Gastroesophageal sphincter (tissue), 3 donors: ENCODE results near the gene THSD4.

Experiments
- EP300 ChIP-seq: sonication (generic); formaldehyde crosslinking; IDR thresholded peaks from one replicate; pipeline ENCODE4 v1.6.1; 2017; ENCODE audit warnings: antibody characterized with exemption, mild to moderate bottlenecking
- POLR2AphosphoS5 ChIP-seq: sonication (generic); formaldehyde crosslinking; IDR thresholded peaks from one replicate; pipeline ENCODE4 v1.6.1; 2017; ENCODE audit warnings: antibody characterized with exemption
- TF ChIP-seq, protein P1 (sequence below), 4 experiments: fragments of 200-600 bp in 2 of 4; fragments of 450-650 bp in 2 of 4; sonication (generic) in 1 of 4; IDR thresholded peaks; one replicate each; pipeline ENCODE4 v1.5.1; 2017 to 2019; ENCODE audit warnings: antibody characterized with exemption in 4 of 4, mild to moderate bottlenecking in 2 of 4, moderate library complexity in 2 of 4

DNA sequence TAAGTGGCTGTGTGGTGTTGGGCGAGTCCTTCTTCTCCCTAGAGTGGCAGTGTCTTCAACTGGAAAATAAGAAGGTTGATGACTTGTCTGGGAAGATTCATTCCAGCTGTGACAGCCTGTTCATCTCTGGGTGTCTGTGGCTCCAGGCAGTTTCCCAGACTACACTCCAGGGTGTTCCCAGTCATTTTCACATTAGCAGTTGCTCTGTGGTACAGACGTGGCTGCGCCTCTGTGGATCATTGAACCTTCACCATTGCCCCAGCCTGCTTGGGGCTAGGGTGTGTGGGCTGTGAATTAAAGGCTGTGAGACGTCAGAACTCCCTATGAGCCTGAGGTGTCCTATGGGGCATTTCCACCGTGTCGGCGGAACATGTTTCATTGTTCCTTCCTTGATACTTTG lies 455.5 kb downstream of the THSD4 start:
- TF ChIP-seq, protein P1, sequence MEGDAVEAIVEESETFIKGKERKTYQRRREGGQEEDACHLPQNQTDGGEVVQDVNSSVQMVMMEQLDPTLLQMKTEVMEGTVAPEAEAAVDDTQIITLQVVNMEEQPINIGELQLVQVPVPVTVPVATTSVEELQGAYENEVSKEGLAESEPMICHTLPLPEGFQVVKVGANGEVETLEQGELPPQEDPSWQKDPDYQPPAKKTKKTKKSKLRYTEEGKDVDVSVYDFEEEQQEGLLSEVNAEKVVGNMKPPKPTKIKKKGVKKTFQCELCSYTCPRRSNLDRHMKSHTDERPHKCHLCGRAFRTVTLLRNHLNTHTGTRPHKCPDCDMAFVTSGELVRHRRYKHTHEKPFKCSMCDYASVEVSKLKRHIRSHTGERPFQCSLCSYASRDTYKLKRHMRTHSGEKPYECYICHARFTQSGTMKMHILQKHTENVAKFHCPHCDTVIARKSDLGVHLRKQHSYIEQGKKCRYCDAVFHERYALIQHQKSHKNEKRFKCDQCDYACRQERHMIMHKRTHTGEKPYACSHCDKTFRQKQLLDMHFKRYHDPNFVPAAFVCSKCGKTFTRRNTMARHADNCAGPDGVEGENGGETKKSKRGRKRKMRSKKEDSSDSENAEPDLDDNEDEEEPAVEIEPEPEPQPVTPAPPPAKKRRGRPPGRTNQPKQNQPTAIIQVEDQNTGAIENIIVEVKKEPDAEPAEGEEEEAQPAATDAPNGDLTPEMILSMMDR (IDR thresholded peaks at IDR 0.05) = no peak
- no peak for TF ChIP-seq POLR2AphosphoS5
- TF ChIP-seq EP300 = no peak
